ENCODE data around the gene PRPF4.

The PRPF4 gene

GRCh38 chr9:113341712-113342410 is 66.4 kb downstream of the PRPF4 start:
- no peak for TF ChIP-seq TARDBP (IDR thresholded peaks at IDR 0.05)
- no peak for TF ChIP-seq LEF1 (IDR thresholded peaks at IDR 0.05; ENCODE audit: borderline replicate concordance)
- no peak for TF ChIP-seq PKNOX1 (IDR thresholded peaks at IDR 0.05)
- ChIA-PET POLR2A (interaction anchor here (2.8 to 3.8 kb wide), 3 partner anchors 8 to 68 kb away, joined by 18 to 25 read pairs (median 20); partner anchors contain the start of genes BSPRY, C9orf43 and POLE3), CTCF (interaction anchor here (0.6 kb wide), 1 partner anchor 25 kb away, joined by 3 read pairs; no protein-coding TSS in a partner anchor)
- DNase-seq (ENCODE audit: extremely low spot score): no peak

Measured in HEK293T (cell line).